PFSK-1 (cell line): ENCODE data around the gene KIF26A.

Experiments used
- FOXP2 ChIP-seq: optimal IDR thresholded peaks from 2 replicates; pipeline ENCODE3; 2011; ENCODE audit warnings: borderline replicate concordance, control low read depth, inconsistent platforms; ENCODE audit not compliant: insufficient read depth; ENCODE audit errors: extremely low read length, extremely low read depth
- POLR2AphosphoS5 ChIP-seq: IDR thresholded peaks from 2 replicates; pipeline ENCODE4 v1.6.1; 2012; ENCODE audit warnings: low read depth, mild to moderate bottlenecking, control low read depth, low read length, moderate library complexity
- REST ChIP-seq, 2 experiments: IDR thresholded peaks; 2 replicates each; pipeline versions ENCODE4 v1.6.1 to v1.8.0; 2011 to 2012; ENCODE audit warnings: low read depth in 2 of 2, low read length in 2 of 2, control low read depth in 1 of 2, inconsistent platforms in 1 of 2, mild to moderate bottlenecking in 1 of 2, moderate library complexity in 1 of 2; ENCODE audit not compliant: insufficient read depth in 1 of 2
- SIN3A ChIP-seq: IDR thresholded peaks from 2 replicates; pipeline ENCODE4 v1.6.1; 2012; ENCODE audit warnings: mild to moderate bottlenecking, low read length, moderate library complexity, borderline replicate concordance; ENCODE audit not compliant: insufficient read depth
- TAF1 ChIP-seq: IDR thresholded peaks from 2 replicates; pipeline ENCODE4 v1.6.1; 2012; ENCODE audit warnings: low read length, control low read depth, borderline replicate concordance; ENCODE audit not compliant: insufficient read depth

The KIF26A gene

GRCh38 chr14:104181761-104182530 lies 43.6 kb downstream of the KIF26A start:
- TF ChIP-seq POLR2AphosphoS5 (no peak), REST (IDR thresholded peaks at IDR 0.05; ENCODE audit: insufficient read depth in 1 of 2, low read depth in 2 of 2, low read length in 2 of 2) (no peak), SIN3A (no peak), TAF1 (no peak), FOXP2 (no peak)

GRCh38 chr14:104182857-104183425 lies 44.6 kb downstream of the KIF26A start:
- TF ChIP-seq SIN3A = no peak
- no peak for TF ChIP-seq REST (IDR thresholded peaks at IDR 0.05; ENCODE audit: insufficient read depth in 1 of 2, low read depth in 2 of 2, low read length in 2 of 2)
- TF ChIP-seq TAF1 = no peak
- TF ChIP-seq FOXP2 = no peak

GRCh38 chr14:104183796-104184195 lies 45.4 kb downstream of the KIF26A start:
- TF ChIP-seq SIN3A = no peak
- TF ChIP-seq REST (IDR thresholded peaks at IDR 0.05; ENCODE audit: insufficient read depth in 1 of 2, low read depth in 2 of 2, low read length in 2 of 2) = no peak
- no peak for TF ChIP-seq FOXP2
- TF ChIP-seq POLR2AphosphoS5 = no peak
- TF ChIP-seq TAF1 = no peak

- TF ChIP-seq POLR2AphosphoS5 = no peak
- TF ChIP-seq SIN3A = no peak
- no peak for TF ChIP-seq REST (IDR thresholded peaks at IDR 0.05; ENCODE audit: insufficient read depth in 1 of 2, low read depth in 2 of 2, low read length in 2 of 2)
- no peak for TF ChIP-seq TAF1
- no peak for TF ChIP-seq FOXP2
Observed at GRCh38 chr14:104184506-104184905, 46.1 kb downstream of the KIF26A start.
